Cardiac fibroblast (primary cell): Measurements from ENCODE around the gene PPCDC.
A peak's percentile ranks its signal among the peaks of the same experiment; 100 is the strongest.

ENCODE experiments used
- DNase-seq, 2 donors: peaks; one replicate each; pipeline versions ENCODE4 v3.0.0 to v3.0.0-alpha.2; 2010; ENCODE audit warnings: low read depth in 2 of 2
- H3K4me3 ChIP-seq, 2 donors: replicated peaks in 1 of 2; 1 replicate in 1 of 2; 2 replicates in 1 of 2; pipeline ENCODE4 v1.5.1; 2011; ENCODE audit warnings: low read depth in 2 of 2, low read length in 2 of 2, mild to moderate bottlenecking in 2 of 2, moderate library complexity in 1 of 2
- CTCF ChIP-seq: IDR thresholded peaks from one replicate; pipeline ENCODE4 v1.5.1; 2011; ENCODE audit warnings: low read depth, mild to moderate bottlenecking, low read length, inconsistent platforms

The PPCDC gene

GRCh38 chr15:75023181-75023871 is at the start of gene PPCDC:
TSS of gene PPCDC (plus strand) at chr15:75023590. CDS start at chr15:75028319, 4,729 bp downstream.
- DNase-seq = peak; percentile 96
- TF ChIP-seq CTCF = no peak
- H3K4me3 ChIP-seq = peak within 1 kb of the TSS; percentile 99

- no peak for TF ChIP-seq CTCF
- DNase-seq = no peak
- no peak overlapping the region for H3K4me3 ChIP-seq
Measured at GRCh38 chr15:74976159-74976558, 47.2 kb upstream of the PPCDC start.

GRCh38 chr15:74977599-74977998 is 45.8 kb upstream of the PPCDC start:
- peak in 1 of 2 donors; percentile 52 for DNase-seq
- TF ChIP-seq CTCF = no peak
- H3K4me3 ChIP-seq = no peak overlapping the region

- no peak for TF ChIP-seq CTCF
- no peak for DNase-seq
- H3K4me3 ChIP-seq = no peak overlapping the region
Measured at GRCh38 chr15:74978077-74978476, 45.3 kb upstream of the PPCDC start.

- no peak overlapping the region for H3K4me3 ChIP-seq
- DNase-seq = peak in 1 of 2 donors; percentile 54
- TF ChIP-seq CTCF = no peak
Measured at GRCh38 chr15:74978503-74978902, 44.9 kb upstream of the PPCDC start.

GRCh38 chr15:74982183-74982582 is 41.2 kb upstream of the PPCDC start:
- TF ChIP-seq CTCF = no peak
- DNase-seq = no peak
- no peak overlapping the region for H3K4me3 ChIP-seq
